Activated CD4-positive, CD25-positive, alpha-beta regulatory T cell treated with anti-CD3 and anti-CD28 coated beads, Interleukin-2, amount 50 U/mL, for 72 hours (primary cell): ENCODE data around the gene MRPL28.
"Not testable (repeated sequence)": the region's sequence is repeated elsewhere in the genome, so short reads cannot be mapped to it uniquely, and the experiment has no call there.

Source experiments
- DNase-seq: peaks from one replicate; pipeline ENCODE4 v3.0.0; 2021

Gene MRPL28

GRCh38 chr16:370443-370842 is at the start of gene MRPL28:
MRPL28 (minus strand) TSS chr16:370538; CDS start chr16:370218, 320 bp downstream.
- DNase-seq: peak; percentile 94

GRCh38 chr16:415170-415498 is 44.8 kb upstream of the MRPL28 start:
- DNase-seq: not testable (repeated sequence)

GRCh38 chr16:414395-415169 is 44.2 kb upstream of the MRPL28 start:
- DNase-seq: no peak

GRCh38 chr16:411576-412265 is 41.4 kb upstream of the MRPL28 start:
- no peak for DNase-seq

- DNase-seq: no peak
These were observed 40.3 kb upstream of the MRPL28 start for GRCh38 chr16:410516-411178.

- no peak for DNase-seq
These were observed 36.9 kb upstream of the MRPL28 start for GRCh38 chr16:407253-407652.

GRCh38 chr16:405548-406506 is 35.5 kb upstream of the MRPL28 start:
- DNase-seq: no peak

- DNase-seq: no peak
These were observed 34.7 kb upstream of the MRPL28 start for GRCh38 chr16:404971-405486.

- DNase-seq: peak; percentile 95
These were observed 31.4 kb upstream of the MRPL28 start, which contains the start of gene DECR2 for GRCh38 chr16:401468-402348. DECR2 (plus strand) TSS chr16:401885; CDS start chr16:401964, 79 bp downstream.

- DNase-seq: no peak
These were observed 29.8 kb upstream of the MRPL28 start for GRCh38 chr16:400061-400591.

GRCh38 chr16:399340-400019 is 29.1 kb upstream of the MRPL28 start:
- no peak for DNase-seq

- DNase-seq: no peak
These were observed 28.4 kb upstream of the MRPL28 start for GRCh38 chr16:398561-399339.

- no peak for DNase-seq
These were observed 27.5 kb upstream of the MRPL28 start for GRCh38 chr16:397736-398332.

- no peak for DNase-seq
These were observed 26.9 kb upstream of the MRPL28 start, which contains the start of gene NME4 for GRCh38 chr16:397135-397661. NME4 (plus strand) TSS chr16:397199; CDS start chr16:397223, 24 bp downstream.

- DNase-seq: no peak
These were observed 26.3 kb upstream of the MRPL28 start for GRCh38 chr16:396605-397004.

GRCh38 chr16:396199-396598 is 25.9 kb upstream of the MRPL28 start:
- DNase-seq: no peak

GRCh38 chr16:392450-393030 is 22.2 kb upstream of the MRPL28 start:
- no peak for DNase-seq

- DNase-seq: peak; percentile 84
These were observed 21.6 kb upstream of the MRPL28 start for GRCh38 chr16:391885-392335.
